HEK293 (cell line): ENCODE measurements around the gene MIER3.

Experiments used
- FEZF1 ChIP-seq: fragments of 450-650 bp; formaldehyde crosslinking; IDR thresholded peaks from 2 replicates; pipeline ENCODE4 v1.5.1; 2016; ENCODE audit warnings: missing biosample characterization, missing genetic modification characterization
- GFI1B ChIP-seq: fragments of 450-650 bp; formaldehyde crosslinking; IDR thresholded peaks from 2 replicates; pipeline ENCODE4 v1.5.1; 2016; ENCODE audit warnings: missing biosample characterization, missing genetic modification characterization
- IKZF3 ChIP-seq: fragments of 450-650 bp; IDR thresholded peaks from 2 replicates; pipeline ENCODE4 v1.5.0; 2018; ENCODE audit warnings: missing biosample characterization, mild to moderate bottlenecking, missing genetic modification characterization, moderate library complexity
- SP7 ChIP-seq: fragments of 450-650 bp; formaldehyde crosslinking; IDR thresholded peaks from 2 replicates; pipeline ENCODE4 v1.5.1; 2016; ENCODE audit warnings: missing biosample characterization, missing genetic modification characterization
- YY2 ChIP-seq: fragments of 450-650 bp; formaldehyde crosslinking; IDR thresholded peaks from 2 replicates; pipeline ENCODE4 v1.5.1; 2016; ENCODE audit warnings: missing biosample characterization, missing genetic modification characterization
- ZBTB1 ChIP-seq: fragments of 450-650 bp; formaldehyde crosslinking; IDR thresholded peaks from 2 replicates; pipeline ENCODE4 v1.5.1; 2016; ENCODE audit warnings: missing biosample characterization, missing genetic modification characterization
- ZBTB21 ChIP-seq: fragments of 450-650 bp; formaldehyde crosslinking; IDR thresholded peaks from 2 replicates; pipeline ENCODE4 v1.5.1; 2017; ENCODE audit warnings: missing biosample characterization, missing genetic modification characterization
- ZBTB8A ChIP-seq: fragments of 450-650 bp; formaldehyde crosslinking; IDR thresholded peaks from 2 replicates; pipeline ENCODE4 v1.5.1; 2016; ENCODE audit warnings: missing biosample characterization, missing genetic modification characterization
- ZEB2 ChIP-seq: fragments of 450-650 bp; formaldehyde crosslinking; IDR thresholded peaks from 2 replicates; pipeline ENCODE4 v1.5.1; 2016; ENCODE audit warnings: missing biosample characterization, missing genetic modification characterization
- ZFP3 ChIP-seq: fragments of 450-650 bp; formaldehyde crosslinking; IDR thresholded peaks from 2 replicates; pipeline ENCODE4 v1.5.1; 2016; ENCODE audit warnings: low read depth, missing biosample characterization, missing genetic modification characterization
- ZFP37 ChIP-seq: fragments of 450-650 bp; formaldehyde crosslinking; IDR thresholded peaks from 2 replicates; pipeline ENCODE4 v1.5.1; 2016; ENCODE audit warnings: missing biosample characterization, missing genetic modification characterization
- ZNF121 ChIP-seq: fragments of 450-650 bp; formaldehyde crosslinking; IDR thresholded peaks from 2 replicates; pipeline ENCODE4 v1.5.1; 2016; ENCODE audit warnings: missing biosample characterization, missing genetic modification characterization
- ZNF174 ChIP-seq: fragments of 450-650 bp; formaldehyde crosslinking; IDR thresholded peaks from 2 replicates; pipeline ENCODE4 v1.5.0; 2017; ENCODE audit warnings: missing biosample characterization, mild to moderate bottlenecking, missing genetic modification characterization
- ZNF266 ChIP-seq: fragments of 450-650 bp; formaldehyde crosslinking; IDR thresholded peaks from 2 replicates; pipeline ENCODE4 v1.5.1; 2016; ENCODE audit warnings: missing biosample characterization, missing genetic modification characterization, low read depth
- ZNF335 ChIP-seq: fragments of 450-650 bp; formaldehyde crosslinking; conservative IDR thresholded peaks from 2 replicates; pipeline ENCODE4 v1.5.1; 2016; ENCODE audit warnings: missing biosample characterization, missing genetic modification characterization
- ZNF354C ChIP-seq: fragments of 450-650 bp; formaldehyde crosslinking; IDR thresholded peaks from 2 replicates; pipeline ENCODE4 v1.5.1; 2016; ENCODE audit warnings: missing biosample characterization, missing genetic modification characterization, low read depth, borderline replicate concordance
- ZNF48 ChIP-seq: fragments of 450-650 bp; formaldehyde crosslinking; IDR thresholded peaks from 2 replicates; pipeline ENCODE4 v1.5.1; 2016; ENCODE audit warnings: missing biosample characterization, missing genetic modification characterization
- ZNF501 ChIP-seq: fragments of 450-650 bp; formaldehyde crosslinking; IDR thresholded peaks from 2 replicates; pipeline ENCODE4 v1.5.1; 2016; ENCODE audit warnings: missing biosample characterization, missing genetic modification characterization
- ZNF510 ChIP-seq: fragments of 450-650 bp; formaldehyde crosslinking; IDR thresholded peaks from 2 replicates; pipeline ENCODE4 v1.5.1; 2018; ENCODE audit warnings: mild to moderate bottlenecking, missing genetic modification characterization, missing biosample characterization; ENCODE audit not compliant: insufficient replicate concordance
- ZNF558 ChIP-seq: fragments of 450-650 bp; formaldehyde crosslinking; IDR thresholded peaks from 2 replicates; pipeline ENCODE4 v1.5.1; 2016; ENCODE audit warnings: missing biosample characterization, missing genetic modification characterization
- ZNF596 ChIP-seq: fragments of 450-650 bp; IDR thresholded peaks from 2 replicates; pipeline ENCODE4 v1.5.0; 2018; ENCODE audit warnings: missing biosample characterization, mild to moderate bottlenecking, missing genetic modification characterization, moderate library complexity
- ZNF629 ChIP-seq: fragments of 450-650 bp; formaldehyde crosslinking; IDR thresholded peaks from 2 replicates; pipeline ENCODE4 v1.5.1; 2017; ENCODE audit warnings: missing biosample characterization, missing genetic modification characterization
- ZNF645 ChIP-seq: fragments of 450-650 bp; formaldehyde crosslinking; IDR thresholded peaks from 2 replicates; pipeline ENCODE4; 2016; ENCODE audit warnings: missing biosample characterization, missing genetic modification characterization
- ZNF664 ChIP-seq: fragments of 450-650 bp; formaldehyde crosslinking; IDR thresholded peaks from 2 replicates; pipeline ENCODE4 v1.5.1; 2016; ENCODE audit warnings: missing biosample characterization, missing genetic modification characterization
- ZNF670 ChIP-seq: fragments of 450-650 bp; formaldehyde crosslinking; IDR thresholded peaks from 2 replicates; pipeline ENCODE4 v1.5.1; 2016; ENCODE audit warnings: missing biosample characterization, missing genetic modification characterization, low read depth
- ZNF830 ChIP-seq: fragments of 450-650 bp; IDR thresholded peaks from 2 replicates; pipeline ENCODE4 v1.5.0; 2018; ENCODE audit warnings: missing biosample characterization, missing genetic modification characterization, low read depth, mild to moderate bottlenecking, moderate library complexity
- ZNF843 ChIP-seq: fragments of 450-650 bp; formaldehyde crosslinking; IDR thresholded peaks from 2 replicates; pipeline ENCODE4 v1.5.1; 2016; ENCODE audit warnings: missing biosample characterization, missing genetic modification characterization
- ZSCAN4 ChIP-seq: fragments of 450-650 bp; formaldehyde crosslinking; IDR thresholded peaks from 2 replicates; pipeline ENCODE4 v1.5.1; 2017; ENCODE audit warnings: missing biosample characterization, missing genetic modification characterization
- TF ChIP-seq, protein P1 (sequence below): fragments of 450-650 bp; formaldehyde crosslinking; IDR thresholded peaks from 2 replicates; pipeline ENCODE4 v1.5.1; 2017; ENCODE audit warnings: missing biosample characterization, missing genetic modification characterization
- TF ChIP-seq, protein P2 (sequence below): fragments of 450-650 bp; formaldehyde crosslinking; IDR thresholded peaks from 2 replicates; pipeline ENCODE4 v1.5.1; 2016; ENCODE audit warnings: missing biosample characterization, missing genetic modification characterization
- TF ChIP-seq, protein P3 (sequence below): fragments of 450-650 bp; formaldehyde crosslinking; IDR thresholded peaks from 2 replicates; pipeline ENCODE4 v1.5.1; 2016; ENCODE audit warnings: missing biosample characterization, missing genetic modification characterization
- TF ChIP-seq, protein P4 (sequence below): fragments of 450-650 bp; formaldehyde crosslinking; IDR thresholded peaks from 2 replicates; pipeline ENCODE4 v1.5.1; 2017; ENCODE audit warnings: missing biosample characterization, missing genetic modification characterization

The MIER3 gene

GRCh38 chr5:56964173-56964572 lies 12.2 kb upstream of the MIER3 start (continued):
- no peak for TF ChIP-seq ZNF830 (tag by site-specific recombination)
- no peak for TF ChIP-seq ZFP3
- TF ChIP-seq GFI1B (tag by site-specific recombination), result no peak
- TF ChIP-seq ZNF121, result no peak
- no peak for TF ChIP-seq ZBTB1 (tag by site-specific recombination)
- TF ChIP-seq ZNF645, result no peak
- no peak for TF ChIP-seq ZNF510 (tag by site-specific recombination)
- TF ChIP-seq ZNF629 (tag by site-specific recombination), result peak; percentile 80
- no peak for TF ChIP-seq ZNF354C (tag by site-specific recombination)
- no peak for TF ChIP-seq ZNF174
- no peak for TF ChIP-seq IKZF3 (tag by site-specific recombination)
- TF ChIP-seq ZNF670 (tag by site-specific recombination), result no peak
- TF ChIP-seq, protein P1, sequence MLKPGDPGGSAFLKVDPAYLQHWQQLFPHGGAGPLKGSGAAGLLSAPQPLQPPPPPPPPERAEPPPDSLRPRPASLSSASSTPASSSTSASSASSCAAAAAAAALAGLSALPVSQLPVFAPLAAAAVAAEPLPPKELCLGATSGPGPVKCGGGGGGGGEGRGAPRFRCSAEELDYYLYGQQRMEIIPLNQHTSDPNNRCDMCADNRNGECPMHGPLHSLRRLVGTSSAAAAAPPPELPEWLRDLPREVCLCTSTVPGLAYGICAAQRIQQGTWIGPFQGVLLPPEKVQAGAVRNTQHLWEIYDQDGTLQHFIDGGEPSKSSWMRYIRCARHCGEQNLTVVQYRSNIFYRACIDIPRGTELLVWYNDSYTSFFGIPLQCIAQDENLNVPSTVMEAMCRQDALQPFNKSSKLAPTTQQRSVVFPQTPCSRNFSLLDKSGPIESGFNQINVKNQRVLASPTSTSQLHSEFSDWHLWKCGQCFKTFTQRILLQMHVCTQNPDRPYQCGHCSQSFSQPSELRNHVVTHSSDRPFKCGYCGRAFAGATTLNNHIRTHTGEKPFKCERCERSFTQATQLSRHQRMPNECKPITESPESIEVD (tag by site-specific recombination), result peak; percentile 62
- no peak for TF ChIP-seq ZSCAN4 (tag by site-specific recombination)
- TF ChIP-seq, protein P2, sequence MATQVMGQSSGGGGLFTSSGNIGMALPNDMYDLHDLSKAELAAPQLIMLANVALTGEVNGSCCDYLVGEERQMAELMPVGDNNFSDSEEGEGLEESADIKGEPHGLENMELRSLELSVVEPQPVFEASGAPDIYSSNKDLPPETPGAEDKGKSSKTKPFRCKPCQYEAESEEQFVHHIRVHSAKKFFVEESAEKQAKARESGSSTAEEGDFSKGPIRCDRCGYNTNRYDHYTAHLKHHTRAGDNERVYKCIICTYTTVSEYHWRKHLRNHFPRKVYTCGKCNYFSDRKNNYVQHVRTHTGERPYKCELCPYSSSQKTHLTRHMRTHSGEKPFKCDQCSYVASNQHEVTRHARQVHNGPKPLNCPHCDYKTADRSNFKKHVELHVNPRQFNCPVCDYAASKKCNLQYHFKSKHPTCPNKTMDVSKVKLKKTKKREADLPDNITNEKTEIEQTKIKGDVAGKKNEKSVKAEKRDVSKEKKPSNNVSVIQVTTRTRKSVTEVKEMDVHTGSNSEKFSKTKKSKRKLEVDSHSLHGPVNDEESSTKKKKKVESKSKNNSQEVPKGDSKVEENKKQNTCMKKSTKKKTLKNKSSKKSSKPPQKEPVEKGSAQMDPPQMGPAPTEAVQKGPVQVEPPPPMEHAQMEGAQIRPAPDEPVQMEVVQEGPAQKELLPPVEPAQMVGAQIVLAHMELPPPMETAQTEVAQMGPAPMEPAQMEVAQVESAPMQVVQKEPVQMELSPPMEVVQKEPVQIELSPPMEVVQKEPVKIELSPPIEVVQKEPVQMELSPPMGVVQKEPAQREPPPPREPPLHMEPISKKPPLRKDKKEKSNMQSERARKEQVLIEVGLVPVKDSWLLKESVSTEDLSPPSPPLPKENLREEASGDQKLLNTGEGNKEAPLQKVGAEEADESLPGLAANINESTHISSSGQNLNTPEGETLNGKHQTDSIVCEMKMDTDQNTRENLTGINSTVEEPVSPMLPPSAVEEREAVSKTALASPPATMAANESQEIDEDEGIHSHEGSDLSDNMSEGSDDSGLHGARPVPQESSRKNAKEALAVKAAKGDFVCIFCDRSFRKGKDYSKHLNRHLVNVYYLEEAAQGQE (tag by site-specific recombination), result no peak
- TF ChIP-seq ZNF335, result 0 out of 2 replicates have a peak, but pooled peaks have one; percentile 24
- TF ChIP-seq ZNF501 (tag by site-specific recombination), result no peak
- TF ChIP-seq ZNF843 (tag by site-specific recombination), result 0 out of 2 replicates have a peak, but pooled peaks have one; percentile 13
- TF ChIP-seq ZBTB8A (tag by site-specific recombination), result 0 out of 2 replicates have a peak, but pooled peaks have one; percentile 21
- peak; percentile 22; the same call in 1 of the 2 replicates for TF ChIP-seq ZNF266 (tag by site-specific recombination)
- TF ChIP-seq ZEB2, result peak; percentile 50; the same call in 1 of the 2 replicates
- peak; percentile 88 for TF ChIP-seq FEZF1 (tag by site-specific recombination)
- no peak for TF ChIP-seq ZNF596
- 0 out of 2 replicates have a peak, but pooled peaks have one; percentile 18 for TF ChIP-seq SP7 (tag by site-specific recombination)
- TF ChIP-seq ZNF48 (tag by site-specific recombination), result no peak
- TF ChIP-seq ZNF664 (tag by site-specific recombination), result 0 out of 2 replicates have a peak, but pooled peaks have one; percentile 22
- TF ChIP-seq ZFP37, result no peak
- TF ChIP-seq, protein P3, sequence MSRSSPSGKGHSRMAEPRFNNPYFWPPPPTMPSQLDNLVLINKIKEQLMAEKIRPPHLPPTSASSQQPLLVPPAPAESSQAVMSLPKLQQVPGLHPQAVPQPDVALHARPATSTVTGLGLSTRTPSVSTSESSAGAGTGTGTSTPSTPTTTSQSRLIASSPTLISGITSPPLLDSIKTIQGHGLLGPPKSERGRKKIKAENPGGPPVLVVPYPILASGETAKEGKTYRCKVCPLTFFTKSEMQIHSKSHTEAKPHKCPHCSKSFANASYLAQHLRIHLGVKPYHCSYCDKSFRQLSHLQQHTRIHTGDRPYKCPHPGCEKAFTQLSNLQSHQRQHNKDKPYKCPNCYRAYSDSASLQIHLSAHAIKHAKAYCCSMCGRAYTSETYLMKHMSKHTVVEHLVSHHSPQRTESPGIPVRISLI (tag by site-specific recombination), result peak; percentile 77
- TF ChIP-seq ZBTB21 (tag by site-specific recombination), result 0 out of 2 replicates have a peak, but pooled peaks have one; percentile 33
- TF ChIP-seq ZNF558 (tag by site-specific recombination), result 0 out of 2 replicates have a peak, but pooled peaks have one; percentile 52
- TF ChIP-seq, protein P4, sequence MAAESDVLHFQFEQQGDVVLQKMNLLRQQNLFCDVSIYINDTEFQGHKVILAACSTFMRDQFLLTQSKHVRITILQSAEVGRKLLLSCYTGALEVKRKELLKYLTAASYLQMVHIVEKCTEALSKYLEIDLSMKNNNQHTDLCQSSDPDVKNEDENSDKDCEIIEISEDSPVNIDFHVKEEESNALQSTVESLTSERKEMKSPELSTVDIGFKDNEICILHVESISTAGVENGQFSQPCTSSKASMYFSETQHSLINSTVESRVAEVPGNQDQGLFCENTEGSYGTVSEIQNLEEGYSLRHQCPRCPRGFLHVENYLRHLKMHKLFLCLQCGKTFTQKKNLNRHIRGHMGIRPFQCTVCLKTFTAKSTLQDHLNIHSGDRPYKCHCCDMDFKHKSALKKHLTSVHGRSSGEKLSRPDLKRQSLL, result 0 out of 2 replicates have a peak, but pooled peaks have one; percentile 25
- TF ChIP-seq YY2, result no peak
